Calu3 (cell line): ENCODE data around the gene MAGI1. TPM values are rescaled to one million over a fixed set of nuclear protein-coding genes. Genes with fewer than 3 reads are reported as not detected.

Source experiments
- BruUV-seq: library from RNA; stranded (reverse); fragments of 400-500 nt; replicated peaks from 2 replicates; lab custom pipeline; 2021; lab: Mats Ljungman, UMichigan
- CTCF ChIA-PET: fragments of 300-600 bp; sonication (Branson Sonifier 250); formaldehyde crosslinking; loops from one replicate; lab custom pipeline; 2022; ENCODE audit warnings: antibody characterized with exemption; lab: Charles Lee
- DNase-seq: peaks from one replicate; pipeline ENCODE4 v3.0.0; 2022
- H3K27ac Mint-ChIP-seq: one replicate; pipeline ENCODE4 v1.8.0; 2022; ENCODE audit warnings: mixed read lengths; ENCODE audit not compliant: unreplicated experiment
- H3K27me3 Mint-ChIP-seq: one replicate; pipeline ENCODE4 v1.8.0; 2022; ENCODE audit warnings: mixed read lengths; ENCODE audit not compliant: unreplicated experiment
- H3K36me3 Mint-ChIP-seq: one replicate; pipeline ENCODE4 v1.8.0; 2022; ENCODE audit warnings: mild to moderate bottlenecking, moderate library complexity, mixed read lengths; ENCODE audit not compliant: insufficient read depth, unreplicated experiment
- H3K4me1 Mint-ChIP-seq: one replicate; pipeline ENCODE4 v1.8.0; 2022; ENCODE audit warnings: mild to moderate bottlenecking, low read depth, mixed read lengths; ENCODE audit not compliant: unreplicated experiment
- H3K4me3 Mint-ChIP-seq: one replicate; pipeline ENCODE4 v1.8.0; 2022; ENCODE audit warnings: mild to moderate bottlenecking, low read depth, moderate library complexity, mixed read lengths; ENCODE audit not compliant: unreplicated experiment
- H3K9me3 Mint-ChIP-seq: one replicate; pipeline ENCODE4 v1.8.0; 2022; ENCODE audit warnings: low read depth, mixed read lengths; ENCODE audit not compliant: unreplicated experiment
- CTCF ChIP-seq: fragments of 200-600 bp; IDR thresholded peaks from one replicate; pipeline ENCODE4 v1.8.0; 2022; ENCODE audit warnings: antibody characterized with exemption; ENCODE audit not compliant: unreplicated experiment
- intact Hi-C: fragments of 100-400 bp; cut with micrococcal nuclease; formaldehyde crosslinking; loops from one replicate; pipeline ENCODE4 v1.10.0; 2022; ENCODE audit not compliant: unreplicated experiment
- total RNA-seq: library from RNA; stranded (reverse); gene quantifications from 2 replicates; pipeline ENCODE4 v1.2.3, GENCODE V29; 2022

MAGI1 gene
- total RNA-seq, 1 experiment from 2014 or later = 76.4 TPM

- no TSS peak for BruUV-seq
- intact Hi-C loops = no loop called here
- Mint-ChIP-seq H3K4me3 (no peak overlapping the region), H3K27me3 (no peaks in the 10 kb centered on the region), H3K9me3 (no peaks in the 10 kb centered on the region), H3K36me3 (no peaks in the 10 kb centered on the region), H3K4me1 (peaks cover 46% of the 10 kb centered on the region), H3K27ac (no peak overlapping the region)
- CTCF ChIA-PET = no interaction called here
- TF ChIP-seq CTCF = no peak
- DNase-seq = no peak
Measured at GRCh38 chr3:65581313-65581712, 457.4 kb downstream of the MAGI1 start.

- no TSS peak for BruUV-seq
- CTCF ChIA-PET = no interaction called here
- Mint-ChIP-seq H3K27ac (no peak overlapping the region), H3K4me1 (peaks cover 65% of the 10 kb centered on the region), H3K9me3 (no peaks in the 10 kb centered on the region), H3K27me3 (no peaks in the 10 kb centered on the region), H3K4me3 (no peak overlapping the region), H3K36me3 (no peaks in the 10 kb centered on the region)
- DNase-seq = no peak
- intact Hi-C loops = loop anchor here (10.0 kb wide), 1 partner anchor 86 kb away; no protein-coding TSS in a partner anchor
- no peak for TF ChIP-seq CTCF
Measured at GRCh38 chr3:65578861-65579260, 459.9 kb downstream of the MAGI1 start.

- DNase-seq = no peak
- Mint-ChIP-seq H3K27ac (no peak overlapping the region), H3K27me3 (no peaks in the 10 kb centered on the region), H3K36me3 (no peaks in the 10 kb centered on the region), H3K9me3 (no peaks in the 10 kb centered on the region), H3K4me1 (peaks cover 58% of the 10 kb centered on the region), H3K4me3 (no peak overlapping the region)
- CTCF ChIA-PET = no interaction called here
- TF ChIP-seq CTCF = no peak
- BruUV-seq = no TSS peak
- intact Hi-C loops = loop anchor here (10.0 kb wide), 1 partner anchor 87 kb away; no protein-coding TSS in a partner anchor
Measured at GRCh38 chr3:65577843-65578430, 460.8 kb downstream of the MAGI1 start.

- no peak overlapping the region for H3K27ac Mint-ChIP-seq
- no peak overlapping the region for H3K4me3 Mint-ChIP-seq
- H3K27me3 Mint-ChIP-seq = no peaks in the 10 kb centered on the region
- CTCF ChIA-PET = no interaction called here
- no peak for TF ChIP-seq CTCF
- BruUV-seq = no TSS peak
- intact Hi-C loops = loop anchor here (1.0 to 10.0 kb wide), 2 partner anchors 33 to 88 kb away; no protein-coding TSS in a partner anchor
- H3K9me3 Mint-ChIP-seq = no peaks in the 10 kb centered on the region
- no peak for DNase-seq
- no peaks in the 10 kb centered on the region for H3K36me3 Mint-ChIP-seq
- peaks cover 49% of the 10 kb centered on the region for H3K4me1 Mint-ChIP-seq
Measured at GRCh38 chr3:65576966-65577365, 461.8 kb downstream of the MAGI1 start.
